Colonic mucosa (tissue), 4 donors: Measurements from ENCODE around the gene NDUFA8. TPM values are rescaled to one million over a fixed set of nuclear protein-coding genes. Genes with fewer than 3 reads are reported as not detected.

Experiments
- DNase-seq: peaks from one replicate; pipeline ENCODE4 v3.0.0-alpha.2; 2020
- H3K27ac ChIP-seq: fragments of 200-600 bp; one replicate; pipeline ENCODE4 v1.8.0; 2021
- H3K27me3 ChIP-seq: fragments of 200-600 bp; one replicate; pipeline ENCODE4 v1.8.0; 2021
- H3K36me3 ChIP-seq: fragments of 200-600 bp; one replicate; pipeline ENCODE4 v1.8.0; 2021
- H3K4me1 ChIP-seq: fragments of 200-600 bp; one replicate; pipeline ENCODE4 v1.8.0; 2021; ENCODE audit warnings: mild to moderate bottlenecking
- H3K4me3 ChIP-seq: fragments of 200-600 bp; one replicate; pipeline ENCODE4 v1.8.0; 2021
- H3K9ac ChIP-seq, 2 donors: one replicate each; pipeline ENCODE4 v1.7.0; 2013; ENCODE audit warnings: control low read depth in 2 of 2, low read depth in 2 of 2, low read length in 2 of 2
- H3K9me3 ChIP-seq: fragments of 200-600 bp; one replicate; pipeline ENCODE4 v1.8.0; 2021
- intact Hi-C: fragments of 100-400 bp; cut with DNase I; formaldehyde crosslinking; loops from one replicate; pipeline ENCODE4 v1.14.1; 2022
- total RNA-seq, 2 donors: library from RNA; stranded (reverse); fragmentation: NEBNext Ultra II Directional in 1 of 2; extraction: Animal tissue kit (Norgen Biotek cat#: 25700) in 1 of 2; gene quantifications; one replicate each; pipeline ENCODE4 v1.2.1, GENCODE V29; 2021
- TF ChIP-seq, protein P1 (sequence below): fragments of 200-600 bp; IDR thresholded peaks from one replicate; pipeline ENCODE4 v1.8.0; 2022; ENCODE audit warnings: antibody characterized with exemption, mild to moderate bottlenecking
- donor health status: healthy.
- donor health status: DM: no; HTN: no; CAD: no.
- donor health status: DM: no; HTN: no; CAD: no.

NDUFA8 gene
- total RNA-seq, 2 donors from 2014 or later, result 77.4 to 103 TPM

GRCh38 chr9:122184551-122184950 lies 25.0 kb upstream of the NDUFA8 start:
- DNase-seq, result no peak
- no peaks in the 10 kb centered on the region for H3K27me3 ChIP-seq
- no peak overlapping the region for H3K27ac ChIP-seq
- no peak overlapping the region for H3K9ac ChIP-seq
- intact Hi-C loops, result no loop called here
- TF ChIP-seq, protein P1, sequence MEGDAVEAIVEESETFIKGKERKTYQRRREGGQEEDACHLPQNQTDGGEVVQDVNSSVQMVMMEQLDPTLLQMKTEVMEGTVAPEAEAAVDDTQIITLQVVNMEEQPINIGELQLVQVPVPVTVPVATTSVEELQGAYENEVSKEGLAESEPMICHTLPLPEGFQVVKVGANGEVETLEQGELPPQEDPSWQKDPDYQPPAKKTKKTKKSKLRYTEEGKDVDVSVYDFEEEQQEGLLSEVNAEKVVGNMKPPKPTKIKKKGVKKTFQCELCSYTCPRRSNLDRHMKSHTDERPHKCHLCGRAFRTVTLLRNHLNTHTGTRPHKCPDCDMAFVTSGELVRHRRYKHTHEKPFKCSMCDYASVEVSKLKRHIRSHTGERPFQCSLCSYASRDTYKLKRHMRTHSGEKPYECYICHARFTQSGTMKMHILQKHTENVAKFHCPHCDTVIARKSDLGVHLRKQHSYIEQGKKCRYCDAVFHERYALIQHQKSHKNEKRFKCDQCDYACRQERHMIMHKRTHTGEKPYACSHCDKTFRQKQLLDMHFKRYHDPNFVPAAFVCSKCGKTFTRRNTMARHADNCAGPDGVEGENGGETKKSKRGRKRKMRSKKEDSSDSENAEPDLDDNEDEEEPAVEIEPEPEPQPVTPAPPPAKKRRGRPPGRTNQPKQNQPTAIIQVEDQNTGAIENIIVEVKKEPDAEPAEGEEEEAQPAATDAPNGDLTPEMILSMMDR, result no peak
- no peak overlapping the region for H3K4me3 ChIP-seq
- H3K9me3 ChIP-seq, result no peaks in the 10 kb centered on the region
- no peaks in the 10 kb centered on the region for H3K36me3 ChIP-seq
- no peaks in the 10 kb centered on the region for H3K4me1 ChIP-seq

- TF ChIP-seq, protein P1, result no peak
- intact Hi-C loops, result no loop called here
- no peak overlapping the region for H3K4me3 ChIP-seq
- H3K36me3 ChIP-seq, result no peaks in the 10 kb centered on the region
- no peak overlapping the region for H3K9ac ChIP-seq
- no peaks in the 10 kb centered on the region for H3K9me3 ChIP-seq
- no peak overlapping the region for H3K27ac ChIP-seq
- H3K4me1 ChIP-seq, result no peaks in the 10 kb centered on the region
- no peaks in the 10 kb centered on the region for H3K27me3 ChIP-seq
- no peak for DNase-seq
Observed at GRCh38 chr9:122183501-122183900, 23.9 kb upstream of the NDUFA8 start.

DNA sequence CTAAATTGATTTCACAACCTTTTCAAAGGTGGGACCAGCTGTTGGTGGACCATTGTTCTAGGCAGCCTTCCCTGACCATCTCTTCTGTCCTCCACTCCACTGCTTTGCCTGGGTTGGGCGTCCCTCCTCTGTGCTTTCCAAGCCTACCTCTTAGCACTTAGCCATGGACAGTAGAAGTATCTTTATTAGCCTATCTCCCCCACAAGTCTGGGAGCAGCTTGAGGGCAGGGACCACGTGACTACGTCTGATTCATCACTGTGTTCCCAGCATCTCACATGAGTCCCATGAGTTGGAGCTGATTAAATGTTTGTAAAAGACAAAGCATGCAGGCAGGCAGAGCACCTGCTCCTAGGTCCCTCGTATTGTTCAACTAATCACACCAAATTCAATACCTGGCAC lies 21.1 kb upstream of the NDUFA8 start:
- intact Hi-C loops, result no loop called here
- Histone ChIP-seq H3K9me3 (no peaks in the 10 kb centered on the region), H3K9ac (no peak overlapping the region), H3K27me3 (no peaks in the 10 kb centered on the region), H3K27ac (no peak overlapping the region), H3K4me3 (no peak overlapping the region), H3K4me1 (no peaks in the 10 kb centered on the region), H3K36me3 (no peaks in the 10 kb centered on the region)
- TF ChIP-seq, protein P1, result no peak
- no peak for DNase-seq

DNA sequence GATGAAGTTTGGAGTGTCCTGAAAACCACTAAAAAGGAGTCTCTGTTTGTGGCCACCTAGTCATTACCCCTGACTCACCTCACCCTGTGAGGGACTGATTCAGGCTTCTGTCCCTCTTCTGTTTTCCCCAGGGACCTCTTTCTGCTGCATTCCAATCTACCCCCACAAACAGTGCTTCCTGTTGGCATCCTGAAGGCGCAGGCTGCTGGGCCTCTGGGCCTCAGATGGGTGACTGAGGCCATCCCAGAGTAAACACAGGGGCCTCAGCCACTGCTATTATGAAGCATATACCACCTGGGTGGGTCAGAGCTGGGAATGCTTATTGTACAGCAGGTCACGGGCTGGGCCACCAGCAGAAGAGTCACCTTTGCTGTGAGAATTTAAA lies 20.1 kb upstream of the NDUFA8 start:
- H3K9ac ChIP-seq, result no peak overlapping the region
- no peak for DNase-seq
- intact Hi-C loops, result no loop called here

GRCh38 chr9:122179054-122179689 lies 19.6 kb upstream of the NDUFA8 start:
- peak; percentile 61 for DNase-seq
- H3K4me1 ChIP-seq, result no peaks in the 10 kb centered on the region
- no peak overlapping the region for H3K9ac ChIP-seq
- no peaks in the 10 kb centered on the region for H3K27me3 ChIP-seq
- H3K4me3 ChIP-seq, result no peak overlapping the region
- no peak overlapping the region for H3K27ac ChIP-seq
- H3K9me3 ChIP-seq, result no peaks in the 10 kb centered on the region
- intact Hi-C loops, result no loop called here
- no peaks in the 10 kb centered on the region for H3K36me3 ChIP-seq
- TF ChIP-seq, protein P1, result no peak

More for the DNA sequence above, 20.1 kb upstream of the NDUFA8 start:
- no peaks in the 10 kb centered on the region for H3K36me3 ChIP-seq
- no peak overlapping the region for H3K4me3 ChIP-seq
- TF ChIP-seq, protein P1, result no peak
- no peaks in the 10 kb centered on the region for H3K4me1 ChIP-seq
- H3K27me3 ChIP-seq, result no peaks in the 10 kb centered on the region
- no peaks in the 10 kb centered on the region for H3K9me3 ChIP-seq
- H3K27ac ChIP-seq, result no peak overlapping the region
